GM19467 (cell line): ENCODE data around the gene ACBD7.

Source experiments
- ATAC-seq: cut with Tn5 transposase; IDR thresholded peaks from one replicate; pipeline ENCODE4 v1.9.1; 2021; ENCODE audit warnings: mild to moderate bottlenecking, moderate library complexity; ENCODE audit not compliant: unreplicated experiment

The ACBD7 gene

GRCh38 chr10:15088428-15089261 is at the start of gene ACBD7:
Gene ACBD7, minus strand, starts transcription at chr10:15088776. Its CDS starts 48 bp downstream, at chr10:15088728.
- ATAC-seq, result peak; percentile 100

- ATAC-seq, result no peak
Observed at GRCh38 chr10:15137636-15138035, 49.1 kb upstream of the ACBD7 start.

GRCh38 chr10:15137036-15137359 is 48.4 kb upstream of the ACBD7 start:
- no peak for ATAC-seq

- no peak for ATAC-seq
Observed at GRCh38 chr10:15136129-15137035, 47.8 kb upstream of the ACBD7 start.

- no peak for ATAC-seq
Observed at GRCh38 chr10:15131330-15131729, 42.8 kb upstream of the ACBD7 start.

GRCh38 chr10:15124908-15125307 is 36.3 kb upstream of the ACBD7 start:
- no peak for ATAC-seq

- no peak for ATAC-seq
Observed at GRCh38 chr10:15124190-15124589, 35.6 kb upstream of the ACBD7 start.

- ATAC-seq, result no peak
Observed at GRCh38 chr10:15123749-15124184, 35.2 kb upstream of the ACBD7 start.

- ATAC-seq, result peak; percentile 83
Observed at GRCh38 chr10:15122477-15123030, 34.0 kb upstream of the ACBD7 start.

- no peak for ATAC-seq
Observed at GRCh38 chr10:15121707-15122106, 33.1 kb upstream of the ACBD7 start.

GRCh38 chr10:15120523-15120922 is 31.9 kb upstream of the ACBD7 start:
- no peak for ATAC-seq

GRCh38 chr10:15118615-15119014 is 30.0 kb upstream of the ACBD7 start:
- no peak for ATAC-seq

GRCh38 chr10:15116225-15116624 is 27.6 kb upstream of the ACBD7 start:
- no peak for ATAC-seq

GRCh38 chr10:15113766-15114165 is 25.2 kb upstream of the ACBD7 start:
- no peak for ATAC-seq

- ATAC-seq, result no peak
Observed at GRCh38 chr10:15112657-15113056, 24.1 kb upstream of the ACBD7 start.

GRCh38 chr10:15106352-15107013 is 17.9 kb upstream of the ACBD7 start:
- peak; percentile 76 for ATAC-seq

GRCh38 chr10:15103513-15103912 is 14.9 kb upstream of the ACBD7 start:
- no peak for ATAC-seq

- no peak for ATAC-seq
Observed at GRCh38 chr10:15099886-15100285, 11.3 kb upstream of the ACBD7 start.

- peak; percentile 83 for ATAC-seq
Observed at GRCh38 chr10:15097011-15097812, 8.6 kb upstream of the ACBD7 start, which contains the start of gene RPP38. Gene RPP38, plus strand, starts transcription at chr10:15097355. Its CDS starts 5,960 bp downstream, at chr10:15103315.

- peak; percentile 9 for ATAC-seq
Observed at GRCh38 chr10:15096661-15097010, 8.1 kb upstream of the ACBD7 start.
